ENCODE data around the gene BIRC7. TPM values are rescaled to one million over a fixed set of nuclear protein-coding genes. Genes with fewer than 3 reads are reported as not detected.

The BIRC7 gene
- under 1 TPM in 1 of 2 donors, not detected in 1; 0.61 TPM for total RNA-seq

GRCh38 chr20:63235399-63235983 is at the start of gene BIRC7:
Gene BIRC7 (plus strand): TSS chr20:63235905. CDS start chr20:63236097, 192 bp downstream.
- ATAC-seq (replicated peaks), result peak; percentile 45
- H3K27ac Mint-ChIP-seq, result no peak within 1 kb of the TSS

GRCh38 chr20:63186084-63186483 is 49.6 kb upstream of the BIRC7 start:
- Mint-ChIP-seq H3K4me1 (no peaks in the 10 kb centered on the region), H3K36me3 (ENCODE audit: low read depth) (no peaks in the 10 kb centered on the region), H3K9me3 (no peaks in the 10 kb centered on the region), H3K4me3 (no peak overlapping the region), H3K27ac (no peak overlapping the region), H3K27me3 (peaks cover 3% of the 10 kb centered on the region)
- ATAC-seq (replicated peaks), result no peak

More at GRCh38 chr20:63235399-63235983, at the start of gene BIRC7:
- Mint-ChIP-seq H3K36me3 (ENCODE audit: low read depth) (no peaks in the 10 kb centered on the region), H3K4me1 (no peaks in the 10 kb centered on the region), H3K27me3 (peaks cover 16% of the 10 kb centered on the region), H3K9me3 (no peaks in the 10 kb centered on the region), H3K4me3 (no peak within 1 kb of the TSS)

- Mint-ChIP-seq H3K4me1 (no peaks in the 10 kb centered on the region), H3K36me3 (ENCODE audit: low read depth) (no peaks in the 10 kb centered on the region)
- no peak for ATAC-seq (replicated peaks)
Measured at GRCh38 chr20:63186528-63187316, 49.0 kb upstream of the BIRC7 start.

GRCh38 chr20:63187338-63188158 is 48.2 kb upstream of the BIRC7 start:
- no peaks in the 10 kb centered on the region for H3K9me3 Mint-ChIP-seq
- ATAC-seq (replicated peaks), result no peak
- H3K27me3 Mint-ChIP-seq, result peaks cover under 1% of the 10 kb centered on the region
- H3K27ac Mint-ChIP-seq, result no peak overlapping the region
- no peak overlapping the region for H3K4me3 Mint-ChIP-seq
- H3K4me1 Mint-ChIP-seq, result no peaks in the 10 kb centered on the region
- no peaks in the 10 kb centered on the region for H3K36me3 Mint-ChIP-seq (ENCODE audit: low read depth)

More at GRCh38 chr20:63186528-63187316, 49.0 kb upstream of the BIRC7 start:
- Mint-ChIP-seq H3K27ac (no peak overlapping the region), H3K4me3 (no peak overlapping the region), H3K9me3 (no peaks in the 10 kb centered on the region), H3K27me3 (peaks cover 3% of the 10 kb centered on the region)

GRCh38 chr20:63188159-63188442 is 47.6 kb upstream of the BIRC7 start:
- Mint-ChIP-seq H3K36me3 (ENCODE audit: low read depth) (no peaks in the 10 kb centered on the region), H3K9me3 (no peaks in the 10 kb centered on the region), H3K4me3 (no peak overlapping the region), H3K27me3 (no peaks in the 10 kb centered on the region), H3K27ac (no peak overlapping the region), H3K4me1 (no peaks in the 10 kb centered on the region)
- ATAC-seq (replicated peaks), result no peak

- H3K36me3 Mint-ChIP-seq (ENCODE audit: low read depth), result no peaks in the 10 kb centered on the region
- no peaks in the 10 kb centered on the region for H3K4me1 Mint-ChIP-seq
- no peaks in the 10 kb centered on the region for H3K27me3 Mint-ChIP-seq
- ATAC-seq (replicated peaks), result no peak
- H3K9me3 Mint-ChIP-seq, result no peaks in the 10 kb centered on the region
- no peak overlapping the region for H3K27ac Mint-ChIP-seq
- no peak overlapping the region for H3K4me3 Mint-ChIP-seq
Measured at GRCh38 chr20:63188641-63189321, 46.9 kb upstream of the BIRC7 start.

- Mint-ChIP-seq H3K27me3 (no peaks in the 10 kb centered on the region), H3K4me3 (no peak overlapping the region), H3K27ac (no peak overlapping the region), H3K4me1 (no peaks in the 10 kb centered on the region), H3K36me3 (ENCODE audit: low read depth) (no peaks in the 10 kb centered on the region), H3K9me3 (no peaks in the 10 kb centered on the region)
- ATAC-seq (replicated peaks), result no peak
Measured at GRCh38 chr20:63189322-63189642, 46.4 kb upstream of the BIRC7 start.

GRCh38 chr20:63189846-63190559 is 45.7 kb upstream of the BIRC7 start:
- Mint-ChIP-seq H3K4me1 (no peaks in the 10 kb centered on the region), H3K9me3 (no peaks in the 10 kb centered on the region), H3K36me3 (ENCODE audit: low read depth) (peaks cover 7% of the 10 kb centered on the region), H3K4me3 (no peak overlapping the region), H3K27ac (no peak overlapping the region), H3K27me3 (no peaks in the 10 kb centered on the region)
- no peak for ATAC-seq (replicated peaks)

- no peak for ATAC-seq (replicated peaks)
- Mint-ChIP-seq H3K9me3 (no peaks in the 10 kb centered on the region), H3K27me3 (no peaks in the 10 kb centered on the region), H3K4me3 (no peak overlapping the region), H3K27ac (no peak overlapping the region), H3K4me1 (no peaks in the 10 kb centered on the region), H3K36me3 (ENCODE audit: low read depth) (peaks cover 15% of the 10 kb centered on the region)
Measured at GRCh38 chr20:63190828-63191227, 44.9 kb upstream of the BIRC7 start.

- H3K9me3 Mint-ChIP-seq, result no peaks in the 10 kb centered on the region
- no peak overlapping the region for H3K4me3 Mint-ChIP-seq
- peaks cover 20% of the 10 kb centered on the region for H3K36me3 Mint-ChIP-seq (ENCODE audit: low read depth)
- ATAC-seq (replicated peaks), result no peak
- no peaks in the 10 kb centered on the region for H3K4me1 Mint-ChIP-seq
- H3K27me3 Mint-ChIP-seq, result no peaks in the 10 kb centered on the region
- no peak overlapping the region for H3K27ac Mint-ChIP-seq
Measured at GRCh38 chr20:63191400-63191799, 44.3 kb upstream of the BIRC7 start.

- H3K27me3 Mint-ChIP-seq, result no peaks in the 10 kb centered on the region
- H3K4me1 Mint-ChIP-seq, result no peaks in the 10 kb centered on the region
- H3K4me3 Mint-ChIP-seq, result no peak overlapping the region
- ATAC-seq (replicated peaks), result no peak
- H3K9me3 Mint-ChIP-seq, result no peaks in the 10 kb centered on the region
- no peak overlapping the region for H3K27ac Mint-ChIP-seq
- H3K36me3 Mint-ChIP-seq (ENCODE audit: low read depth), result peaks cover 34% of the 10 kb centered on the region
Measured at GRCh38 chr20:63192721-63193120, 43.0 kb upstream of the BIRC7 start.

GRCh38 chr20:63194007-63194796 is 41.5 kb upstream of the BIRC7 start:
- no peak overlapping the region for H3K4me3 Mint-ChIP-seq

GRCh38 chr20:63194797-63195173 is 40.9 kb upstream of the BIRC7 start:
- Mint-ChIP-seq H3K36me3 (ENCODE audit: low read depth) (peaks cover 54% of the 10 kb centered on the region), H3K4me3 (no peak overlapping the region), H3K4me1 (no peaks in the 10 kb centered on the region), H3K27me3 (no peaks in the 10 kb centered on the region), H3K27ac (no peak overlapping the region), H3K9me3 (no peaks in the 10 kb centered on the region)
- no peak for ATAC-seq (replicated peaks)

More at GRCh38 chr20:63194007-63194796, 41.5 kb upstream of the BIRC7 start:
- H3K27me3 Mint-ChIP-seq, result no peaks in the 10 kb centered on the region
- no peak for ATAC-seq (replicated peaks)
- H3K4me1 Mint-ChIP-seq, result no peaks in the 10 kb centered on the region
- H3K27ac Mint-ChIP-seq, result no peak overlapping the region
- H3K36me3 Mint-ChIP-seq (ENCODE audit: low read depth), result peaks cover 49% of the 10 kb centered on the region
- H3K9me3 Mint-ChIP-seq, result no peaks in the 10 kb centered on the region

Data from activated T-helper 17 cell treated with anti-CD3 and anti-CD28 coated beads, Interleukin-2, amount 50 U/mL, for 72 hours (primary cell).